Common myeloid progenitor, CD34-positive (primary cell): Measurements from ENCODE around the gene PHGDH.

Experiments used
- CTCF ChIA-PET: fragments of 350-600 bp; sonication (Branson Sonifier 250); formaldehyde crosslinking; loops from one replicate; lab custom pipeline; 2021; ENCODE audit warnings: antibody characterized with exemption; lab: Charles Lee
- POLR2A ChIA-PET: fragments of 350-600 bp; sonication (Branson Sonifier 250); formaldehyde crosslinking; loops from one replicate; lab custom pipeline; 2021; ENCODE audit warnings: antibody characterized with exemption; lab: Charles Lee
- DNase-seq, 3 donors: peaks; one replicate each; pipeline versions ENCODE4 v3.0.0 to v3.0.0-alpha.2; 2013
- H3K27ac ChIP-seq, 2 experiments: 1 replicate in 1 of 2; 2 replicates in 1 of 2; pipeline ENCODE4 v1.7.0; 2013; ENCODE audit warnings: inconsistent platforms in 2 of 2, low read length in 2 of 2, mild to moderate bottlenecking in 2 of 2, low read depth in 1 of 2, moderate library complexity in 1 of 2; ENCODE audit not compliant: severe bottlenecking in 2 of 2, insufficient read depth in 1 of 2, poor library complexity in 1 of 2
- H3K27me3 ChIP-seq, 5 experiments: replicated peaks in 2 of 5; 1 replicate in 3 of 5; 2 replicates in 2 of 5; pipeline versions ENCODE4 v1.6.1 to v1.7.0; 2013; ENCODE audit warnings: low read length in 4 of 5, mild to moderate bottlenecking in 2 of 5, moderate library complexity in 2 of 5, inconsistent platforms in 1 of 5; ENCODE audit not compliant: insufficient read depth in 5 of 5, control insufficient read depth in 4 of 5
- H3K36me3 ChIP-seq, 4 experiments: 1 replicate in 2 of 4; 2 replicates in 2 of 4; pipeline versions ENCODE4 v1.6.1 to v1.7.0; 2013; ENCODE audit warnings: low read length in 3 of 4, control low read depth in 1 of 4, mild to moderate bottlenecking in 1 of 4; ENCODE audit not compliant: control insufficient read depth in 4 of 4, insufficient read depth in 4 of 4
- H3K4me1 ChIP-seq, 4 experiments: 1 replicate in 3 of 4; 2 replicates in 1 of 4; pipeline versions ENCODE4 v1.6.1 to v1.7.1; 2013; ENCODE audit warnings: low read length in 3 of 4, mild to moderate bottlenecking in 3 of 4, control low read depth in 1 of 4, inconsistent platforms in 1 of 4, moderate library complexity in 1 of 4; ENCODE audit not compliant: control insufficient read depth in 4 of 4, insufficient read depth in 4 of 4; ENCODE audit errors: control extremely low read depth in 1 of 4
- H3K4me3 ChIP-seq, 7 experiments: 1 replicate in 4 of 7; 2 replicates in 3 of 7; pipeline versions ENCODE4 v1.5.1 to v1.7.0; 2013; ENCODE audit warnings: mild to moderate bottlenecking in 7 of 7, low read length in 6 of 7, moderate library complexity in 6 of 7, inconsistent platforms in 2 of 7, low read depth in 2 of 7, control low read depth in 1 of 7; ENCODE audit not compliant: insufficient read depth in 4 of 7, control insufficient read depth in 1 of 7; ENCODE audit errors: extremely low read depth in 1 of 7
- H3K9me3 ChIP-seq, 5 experiments: 1 replicate in 4 of 5; 2 replicates in 1 of 5; pipeline versions ENCODE4 v1.6.1 to v1.7.1; 2013; ENCODE audit warnings: low read length in 4 of 5, mild to moderate bottlenecking in 2 of 5, inconsistent platforms in 1 of 5, low read depth in 1 of 5, moderate library complexity in 1 of 5; ENCODE audit not compliant: control insufficient read depth in 4 of 5, insufficient read depth in 2 of 5; ENCODE audit errors: control extremely low read depth in 1 of 5
- WGBS: methylation state at CpG from one replicate; pipeline ENCODE4 v1.1.5; 2013; ENCODE audit not compliant: insufficient coverage; 5-methylcytosine and 5-hydroxymethylcytosine counted together

PHGDH gene

GRCh38 chr1:119745034-119745433 is 33.3 kb downstream of the PHGDH start:
- Histone ChIP-seq H3K9me3 (no peaks in the 10 kb centered on the region), H3K27ac (no peak overlapping the region), H3K4me3 (no peak overlapping the region), H3K4me1 (no peaks in the 10 kb centered on the region), H3K27me3 (peaks cover 0 to 1% (median 0%) of the 10 kb centered on the region in 5 experiments), H3K36me3 (peaks cover 2 to 48% (median 26%) of the 10 kb centered on the region in 4 experiments)
- ChIA-PET POLR2A (no interaction called here), CTCF (interaction anchor here (0.8 to 3.9 kb wide), 13 partner anchors 8 to 64 kb away, joined by 3 to 21 read pairs (median 4); partner anchors contain the start of gene PHGDH)
- 100% methylated on average over 1 of the region's 1 CpG for WGBS
- DNase-seq = no peak

GRCh38 chr1:119747451-119747850 is 35.7 kb downstream of the PHGDH start:
- no peak for DNase-seq
- WGBS = 94% methylated on average over 2 of the region's 3 CpGs

GRCh38 chr1:119748040-119748439 is 36.3 kb downstream of the PHGDH start:
- H3K4me1 ChIP-seq = no peaks in the 10 kb centered on the region
- POLR2A ChIA-PET = no interaction called here
- peak in 1 of 3 donors; percentile 7 for DNase-seq
- H3K27ac ChIP-seq = no peak overlapping the region
- no peaks in the 10 kb centered on the region for H3K9me3 ChIP-seq
- CTCF ChIA-PET = interaction anchor here (0.6 to 1.5 kb wide), 2 partner anchors 24 to 1820 kb away, joined by 3 read pairs; no protein-coding TSS in a partner anchor
- WGBS = 72% methylated on average over 3 of the region's 4 CpGs
- H3K36me3 ChIP-seq = peaks cover 0 to 18% (median 3%) of the 10 kb centered on the region in 4 experiments
- H3K4me3 ChIP-seq = no peak overlapping the region
- H3K27me3 ChIP-seq = peaks cover 0 to 1% (median 0%) of the 10 kb centered on the region in 5 experiments

More at GRCh38 chr1:119747451-119747850, 35.7 kb downstream of the PHGDH start:
- POLR2A ChIA-PET = no interaction called here
- CTCF ChIA-PET = no interaction called here
- H3K4me1 ChIP-seq = no peaks in the 10 kb centered on the region
- H3K9me3 ChIP-seq = no peaks in the 10 kb centered on the region
- peaks cover 2 to 24% (median 9%) of the 10 kb centered on the region in 4 experiments for H3K36me3 ChIP-seq
- H3K27me3 ChIP-seq = peaks cover 0 to 1% (median 0%) of the 10 kb centered on the region in 5 experiments
- no peak overlapping the region for H3K4me3 ChIP-seq
- no peak overlapping the region for H3K27ac ChIP-seq

GRCh38 chr1:119752592-119752991 is 40.9 kb downstream of the PHGDH start:
- no peak overlapping the region for H3K27ac ChIP-seq
- H3K4me1 ChIP-seq = no peaks in the 10 kb centered on the region
- H3K4me3 ChIP-seq = no peak overlapping the region
- no peaks in the 10 kb centered on the region for H3K36me3 ChIP-seq
- DNase-seq = no peak
- 95% methylated on average over 4 of the region's 4 CpGs for WGBS
- H3K9me3 ChIP-seq = no peaks in the 10 kb centered on the region
- POLR2A ChIA-PET = interaction anchor here (0.5 kb wide), 1 partner anchor 1152 kb away, joined by 3 read pairs; no protein-coding TSS in a partner anchor
- CTCF ChIA-PET = interaction anchor here (4.0 kb wide), 1 partner anchor 9 kb away, joined by 21 read pairs; no protein-coding TSS in a partner anchor
- peaks cover 0 to 1% (median 0%) of the 10 kb centered on the region in 5 experiments for H3K27me3 ChIP-seq

- Histone ChIP-seq H3K4me1 (no peaks in the 10 kb centered on the region), H3K4me3 (no peak overlapping the region), H3K27me3 (no peaks in the 10 kb centered on the region), H3K36me3 (no peaks in the 10 kb centered on the region), H3K27ac (no peak overlapping the region), H3K9me3 (no peaks in the 10 kb centered on the region)
- 83% methylated on average over 1 of the region's 3 CpGs for WGBS
- CTCF ChIA-PET = no interaction called here
- no peak for DNase-seq
- POLR2A ChIA-PET = no interaction called here
Observed at GRCh38 chr1:119758584-119758983, 46.9 kb downstream of the PHGDH start.

GRCh38 chr1:119762409-119762808 is 50.7 kb downstream of the PHGDH start:
- no peaks in the 10 kb centered on the region for H3K36me3 ChIP-seq
- ChIA-PET CTCF (no interaction called here), POLR2A (no interaction called here)
- no peak for DNase-seq
- H3K27ac ChIP-seq = no peak overlapping the region
- no CpG with 5 or more reads among the region's 1 CpG for WGBS
- H3K4me1 ChIP-seq = no peaks in the 10 kb centered on the region
- no peak overlapping the region for H3K4me3 ChIP-seq
- peaks cover 0 to 7% (median 0%) of the 10 kb centered on the region in 5 experiments for H3K9me3 ChIP-seq
- no peaks in the 10 kb centered on the region for H3K27me3 ChIP-seq

GRCh38 chr1:119762953-119763352 is 51.2 kb downstream of the PHGDH start:
- whole genome bisulfite sequencing = 100% methylated on average over 1 of the region's 1 CpG
- CTCF ChIA-PET = no interaction called here

More at GRCh38 chr1:119762953-119763352, 51.2 kb downstream of the PHGDH start:
- Histone ChIP-seq H3K27ac (no peak overlapping the region), H3K4me1 (no peaks in the 10 kb centered on the region), H3K36me3 (no peaks in the 10 kb centered on the region), H3K4me3 (no peak overlapping the region), H3K9me3 (peaks cover 0 to 7% (median 0%) of the 10 kb centered on the region in 5 experiments), H3K27me3 (no peaks in the 10 kb centered on the region)
- POLR2A ChIA-PET = no interaction called here
- DNase-seq = no peak
